ENCODE measurements around the gene WDR27.

Gene WDR27

DNA sequence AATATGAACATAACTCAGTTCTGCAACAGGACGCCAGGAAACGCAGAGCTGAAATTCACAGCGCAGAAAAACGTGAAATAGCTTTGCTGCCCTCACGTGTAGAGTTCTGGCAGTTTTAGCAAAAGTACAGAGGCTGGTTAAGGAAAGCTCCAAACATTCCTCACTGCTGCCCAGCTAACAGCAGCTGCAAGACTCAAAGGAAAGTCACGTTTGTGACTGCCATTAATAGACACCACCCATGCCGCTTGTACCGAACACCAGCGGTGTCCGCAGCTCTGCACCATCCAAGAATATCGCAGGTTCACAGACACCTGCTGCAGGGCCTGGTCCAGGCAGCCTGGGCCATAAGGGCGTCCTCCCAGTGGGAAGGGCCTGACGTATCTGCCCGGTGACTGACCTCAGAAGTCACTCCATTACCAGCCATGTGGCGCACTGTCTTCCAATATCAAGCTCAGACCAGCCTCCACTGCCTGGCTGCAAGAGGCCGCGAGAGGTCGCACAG lies 61.4 kb downstream of the WDR27 start:
- no peak overlapping the region for H3K4me3 ChIP-seq (ENCODE audit: extremely low read depth, insufficient read depth, low read length, poor library complexity, severe bottlenecking)
- no peak overlapping the region for H3K27ac ChIP-seq (ENCODE audit: low read depth, low read length, severe bottlenecking)
- H3K36me3 ChIP-seq (ENCODE audit: control insufficient read depth, insufficient read depth, low read length), result peaks cover 5% of the 10 kb centered on the region
- WGBS, 2 experiments (ENCODE audit: insufficient coverage in 2 of 2), result 92% methylated on average over 15 of the region's 18 CpGs
- H3K4me1 ChIP-seq (ENCODE audit: control insufficient read depth, insufficient read depth, low read length, poor library complexity, severe bottlenecking), result no peaks in the 10 kb centered on the region
- H3K9me3 ChIP-seq (ENCODE audit: control insufficient read depth, low read length), result peaks cover 5% of the 10 kb centered on the region

DNA sequence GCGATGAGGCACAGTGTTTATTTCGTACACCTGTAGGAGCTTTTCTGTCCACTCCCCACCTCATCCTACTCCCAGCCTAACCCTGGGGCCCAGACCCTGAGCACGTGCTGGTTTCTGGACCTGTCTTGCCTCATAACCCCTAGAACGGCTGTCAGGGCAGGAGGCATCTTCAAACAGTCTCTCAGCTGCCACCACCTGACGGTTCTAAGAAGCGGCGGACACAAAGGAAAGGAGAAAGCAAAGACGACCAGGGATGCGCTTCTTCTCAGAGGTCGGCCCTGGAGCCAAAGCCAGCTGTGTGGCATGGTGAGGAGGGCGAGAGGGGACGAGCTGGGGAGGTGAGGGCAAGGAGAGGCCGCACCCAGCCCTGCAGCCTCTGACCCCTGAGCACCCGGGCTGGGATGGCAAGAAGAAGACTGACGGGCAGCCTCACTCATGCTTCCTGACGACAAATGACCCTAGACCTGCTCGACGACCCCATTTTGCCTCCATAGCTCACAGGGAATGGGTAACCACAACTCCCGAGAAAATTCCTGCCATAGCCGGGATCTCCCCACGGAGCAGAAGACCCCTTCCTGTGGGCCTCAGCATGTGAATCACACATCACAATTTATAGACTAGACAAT lies 62.1 kb downstream of the WDR27 start:
- H3K36me3 ChIP-seq (ENCODE audit: control insufficient read depth, insufficient read depth, low read length), result peaks cover 5% of the 10 kb centered on the region
- no peak overlapping the region for H3K27ac ChIP-seq (ENCODE audit: low read depth, low read length, severe bottlenecking)
- H3K9me3 ChIP-seq (ENCODE audit: control insufficient read depth, low read length), result no peaks in the 10 kb centered on the region
- 88 to 91% methylated on average over 19 to 20 of the region's 21 CpGs for WGBS, 2 experiments (ENCODE audit: insufficient coverage in 2 of 2)
- H3K4me3 ChIP-seq (ENCODE audit: extremely low read depth, insufficient read depth, low read length, poor library complexity, severe bottlenecking), result no peak overlapping the region
- H3K4me1 ChIP-seq (ENCODE audit: control insufficient read depth, insufficient read depth, low read length, poor library complexity, severe bottlenecking), result no peaks in the 10 kb centered on the region

DNA sequence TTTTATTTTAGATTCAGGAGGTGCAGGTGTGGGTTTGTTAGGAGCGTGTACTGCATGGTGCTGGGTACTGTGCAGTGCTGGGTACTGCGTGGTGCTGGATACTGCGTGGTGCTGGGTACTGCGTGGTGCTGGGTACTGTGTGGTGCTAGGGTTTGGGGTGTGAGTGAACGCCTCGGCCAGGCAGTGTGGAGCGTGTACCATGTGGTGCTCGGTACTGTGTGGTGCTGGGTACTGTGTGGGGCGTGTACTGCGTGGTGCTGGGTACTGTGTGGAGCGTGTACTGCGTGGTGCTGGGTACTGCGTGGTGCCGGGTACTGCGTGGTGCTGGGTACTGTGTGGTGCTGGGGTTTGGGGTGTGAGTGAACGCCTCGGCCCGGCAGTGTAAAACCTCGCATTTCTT lies 62.9 kb downstream of the WDR27 start:
- 90% methylated on average over 6 to 8 of the region's 19 CpGs for WGBS, 2 experiments (ENCODE audit: insufficient coverage in 2 of 2)
- Histone ChIP-seq H3K4me3 (ENCODE audit: extremely low read depth, insufficient read depth, low read length, poor library complexity, severe bottlenecking) (no peak overlapping the region), H3K4me1 (ENCODE audit: control insufficient read depth, insufficient read depth, low read length, poor library complexity, severe bottlenecking) (no peaks in the 10 kb centered on the region), H3K9me3 (ENCODE audit: control insufficient read depth, low read length) (no peaks in the 10 kb centered on the region), H3K27ac (ENCODE audit: low read depth, low read length, severe bottlenecking) (no peak overlapping the region), H3K36me3 (ENCODE audit: control insufficient read depth, insufficient read depth, low read length) (peaks cover 5% of the 10 kb centered on the region)

DNA sequence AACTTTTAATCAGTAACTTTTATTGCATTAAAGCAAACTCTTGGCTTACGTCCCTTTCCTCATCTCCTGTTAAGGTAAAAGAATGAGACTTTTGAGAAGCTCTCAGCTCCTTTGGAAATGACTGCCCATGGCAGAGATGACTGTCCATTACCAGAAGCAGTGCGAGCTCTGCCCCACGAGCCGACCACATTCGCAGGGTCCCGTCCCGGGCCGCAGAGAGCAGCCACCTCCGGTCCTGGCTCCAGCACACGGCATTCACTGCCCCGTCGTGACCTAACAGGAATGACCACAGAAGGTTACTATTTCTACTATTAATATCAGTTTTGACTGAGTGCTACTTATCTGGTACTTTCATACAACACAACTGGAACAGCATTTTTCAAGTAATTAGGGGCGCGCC lies 63.4 kb downstream of the WDR27 start:
- H3K9me3 ChIP-seq (ENCODE audit: control insufficient read depth, low read length), result no peaks in the 10 kb centered on the region
- no peak overlapping the region for H3K27ac ChIP-seq (ENCODE audit: low read depth, low read length, severe bottlenecking)
- no peak overlapping the region for H3K4me3 ChIP-seq (ENCODE audit: extremely low read depth, insufficient read depth, low read length, poor library complexity, severe bottlenecking)
- H3K36me3 ChIP-seq (ENCODE audit: control insufficient read depth, insufficient read depth, low read length), result peaks cover 7% of the 10 kb centered on the region
- WGBS, 2 experiments (ENCODE audit: insufficient coverage in 2 of 2), result 94 to 97% methylated on average over 13 of the region's 14 CpGs
- no peaks in the 10 kb centered on the region for H3K4me1 ChIP-seq (ENCODE audit: control insufficient read depth, insufficient read depth, low read length, poor library complexity, severe bottlenecking)

DNA sequence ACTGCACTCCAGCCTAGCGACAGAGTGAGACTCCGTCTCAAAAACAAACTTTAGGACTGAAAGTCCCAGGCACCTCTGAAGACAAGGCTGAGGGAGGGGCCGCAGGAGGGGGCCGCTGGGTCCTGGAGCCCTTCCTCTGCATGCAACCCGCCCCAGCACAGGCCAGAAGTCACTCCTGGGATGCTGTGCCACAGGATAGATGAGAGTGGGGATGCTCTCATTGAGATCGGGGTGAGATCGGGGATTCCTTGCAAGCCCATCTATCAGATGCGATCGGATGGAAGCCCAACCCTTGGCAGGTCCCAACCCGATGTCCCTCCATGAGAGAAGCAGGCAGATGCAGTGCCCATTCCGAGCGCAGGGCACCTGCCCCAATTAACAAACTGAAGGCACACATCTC lies 66.5 kb downstream of the WDR27 start:
- H3K36me3 ChIP-seq (ENCODE audit: control insufficient read depth, insufficient read depth, low read length), result peaks cover 11% of the 10 kb centered on the region
- no peak overlapping the region for H3K27ac ChIP-seq (ENCODE audit: low read depth, low read length, severe bottlenecking)
- H3K4me3 ChIP-seq (ENCODE audit: extremely low read depth, insufficient read depth, low read length, poor library complexity, severe bottlenecking), result no peak overlapping the region
- WGBS, 2 experiments (ENCODE audit: insufficient coverage in 2 of 2), result 94 to 96% methylated on average over 5 to 12 of the region's 12 CpGs
- H3K4me1 ChIP-seq (ENCODE audit: control insufficient read depth, insufficient read depth, low read length, poor library complexity, severe bottlenecking), result no peaks in the 10 kb centered on the region
- no peaks in the 10 kb centered on the region for H3K9me3 ChIP-seq (ENCODE audit: control insufficient read depth, low read length)

- H3K36me3 ChIP-seq (ENCODE audit: control insufficient read depth, insufficient read depth, low read length), result peaks cover 11% of the 10 kb centered on the region
- 97 to 100% methylated on average over 7 to 9 of the region's 11 CpGs for WGBS, 2 experiments (ENCODE audit: insufficient coverage in 2 of 2)
These were observed 69.0 kb downstream of the WDR27 start for GRCh38 chr6:169632841-169633240.

DNA sequence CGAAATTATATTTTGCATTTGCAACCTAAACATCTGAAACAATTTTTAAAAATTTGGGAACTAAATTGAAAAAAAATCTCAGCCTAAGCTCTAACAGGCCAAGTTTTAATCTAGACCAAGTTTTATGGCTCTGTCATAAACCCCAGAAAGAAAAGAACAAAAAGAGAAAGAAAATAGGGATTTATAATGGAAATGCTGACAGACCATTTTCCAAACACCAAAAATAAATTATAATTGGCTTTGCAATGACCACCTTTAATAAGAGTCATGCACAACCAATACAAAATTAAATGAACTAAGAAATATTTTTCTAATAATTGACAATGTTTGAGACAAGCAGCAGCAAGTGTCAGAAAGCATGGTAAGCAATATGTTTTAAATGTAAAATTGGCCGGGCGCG lies 72.6 kb downstream of the WDR27 start:
- H3K4me3 ChIP-seq (ENCODE audit: extremely low read depth, insufficient read depth, low read length, poor library complexity, severe bottlenecking), result no peak overlapping the region
- H3K36me3 ChIP-seq (ENCODE audit: control insufficient read depth, insufficient read depth, low read length), result peaks cover 28% of the 10 kb centered on the region
- WGBS, 2 experiments (ENCODE audit: insufficient coverage in 2 of 2), result 67% methylated on average over 3 of the region's 4 CpGs; no CpG with 5 or more reads in 1 of the 2 experiments
- H3K27ac ChIP-seq (ENCODE audit: low read depth, low read length, severe bottlenecking), result no peak overlapping the region
- peaks cover 9% of the 10 kb centered on the region for H3K4me1 ChIP-seq (ENCODE audit: control insufficient read depth, insufficient read depth, low read length, poor library complexity, severe bottlenecking)
- no peaks in the 10 kb centered on the region for H3K9me3 ChIP-seq (ENCODE audit: control insufficient read depth, low read length)

More at GRCh38 chr6:169632841-169633240, 69.0 kb downstream of the WDR27 start:
- no peak overlapping the region for H3K27ac ChIP-seq (ENCODE audit: low read depth, low read length, severe bottlenecking)
- peaks cover 7% of the 10 kb centered on the region for H3K4me1 ChIP-seq (ENCODE audit: control insufficient read depth, insufficient read depth, low read length, poor library complexity, severe bottlenecking)
- H3K4me3 ChIP-seq (ENCODE audit: extremely low read depth, insufficient read depth, low read length, poor library complexity, severe bottlenecking), result no peak overlapping the region
- no peaks in the 10 kb centered on the region for H3K9me3 ChIP-seq (ENCODE audit: control insufficient read depth, low read length)

DNA sequence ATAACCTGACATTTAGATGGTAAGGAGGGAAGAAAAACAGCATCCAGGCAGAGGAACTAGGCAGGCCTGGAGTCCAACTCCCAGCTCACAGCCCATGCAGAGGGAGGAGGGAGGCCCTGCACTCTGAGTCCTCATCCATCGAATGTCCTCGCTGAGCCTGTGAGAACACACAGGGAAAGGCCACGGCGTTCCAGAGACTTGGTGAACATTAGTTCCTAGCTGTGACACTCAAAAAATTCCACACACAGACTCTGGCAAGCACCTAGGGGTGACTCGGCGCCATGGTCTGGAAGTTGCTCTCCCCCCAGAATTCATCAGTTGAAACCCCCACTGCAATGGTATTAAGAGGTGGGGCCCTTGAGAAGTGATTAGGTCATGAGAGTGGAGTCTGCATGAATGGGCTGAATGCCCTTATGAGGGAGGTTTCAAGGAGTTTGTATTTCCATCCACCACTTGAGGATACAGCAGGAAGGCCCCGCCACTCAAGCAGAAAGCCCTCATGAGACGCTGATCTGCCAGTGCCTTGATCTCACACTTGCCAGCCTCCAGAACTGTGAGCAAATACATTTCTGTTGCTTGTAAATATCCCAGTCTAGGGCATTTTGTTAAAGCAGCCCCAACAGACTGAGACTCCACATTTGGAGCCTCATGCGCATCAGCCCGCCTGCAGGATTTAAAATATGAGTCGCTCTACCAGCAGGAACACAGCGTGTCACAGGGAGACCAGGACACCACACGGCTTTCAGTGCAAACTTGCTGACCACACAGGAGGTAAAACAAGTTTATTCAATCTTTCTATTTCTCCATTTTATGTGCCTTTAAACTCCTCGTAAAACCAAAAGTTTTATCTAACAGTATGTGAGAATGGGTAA lies 73.9 kb downstream of the WDR27 start:
- no peak overlapping the region for H3K27ac ChIP-seq (ENCODE audit: low read depth, low read length, severe bottlenecking)
- 80 to 92% methylated on average over 10 to 11 of the region's 14 CpGs for WGBS, 2 experiments (ENCODE audit: insufficient coverage in 2 of 2)
- H3K4me1 ChIP-seq (ENCODE audit: control insufficient read depth, insufficient read depth, low read length, poor library complexity, severe bottlenecking), result peaks cover 9% of the 10 kb centered on the region
- H3K4me3 ChIP-seq (ENCODE audit: extremely low read depth, insufficient read depth, low read length, poor library complexity, severe bottlenecking), result no peak overlapping the region
- H3K36me3 ChIP-seq (ENCODE audit: control insufficient read depth, insufficient read depth, low read length), result peaks cover 33% of the 10 kb centered on the region
- H3K9me3 ChIP-seq (ENCODE audit: control insufficient read depth, low read length), result peaks cover 8% of the 10 kb centered on the region

GRCh38 chr6:169626649-169627048 lies 75.2 kb downstream of the WDR27 start:
- Histone ChIP-seq H3K4me1 (ENCODE audit: control insufficient read depth, insufficient read depth, low read length, poor library complexity, severe bottlenecking) (peaks cover 9% of the 10 kb centered on the region), H3K36me3 (ENCODE audit: control insufficient read depth, insufficient read depth, low read length) (peaks cover 33% of the 10 kb centered on the region), H3K27ac (ENCODE audit: low read depth, low read length, severe bottlenecking) (no peak overlapping the region), H3K4me3 (ENCODE audit: extremely low read depth, insufficient read depth, low read length, poor library complexity, severe bottlenecking) (no peak overlapping the region), H3K9me3 (ENCODE audit: control insufficient read depth, low read length) (peaks cover 8% of the 10 kb centered on the region)
- 87 to 94% methylated on average over 10 to 12 of the region's 13 CpGs for WGBS, 2 experiments (ENCODE audit: insufficient coverage in 2 of 2)

DNA sequence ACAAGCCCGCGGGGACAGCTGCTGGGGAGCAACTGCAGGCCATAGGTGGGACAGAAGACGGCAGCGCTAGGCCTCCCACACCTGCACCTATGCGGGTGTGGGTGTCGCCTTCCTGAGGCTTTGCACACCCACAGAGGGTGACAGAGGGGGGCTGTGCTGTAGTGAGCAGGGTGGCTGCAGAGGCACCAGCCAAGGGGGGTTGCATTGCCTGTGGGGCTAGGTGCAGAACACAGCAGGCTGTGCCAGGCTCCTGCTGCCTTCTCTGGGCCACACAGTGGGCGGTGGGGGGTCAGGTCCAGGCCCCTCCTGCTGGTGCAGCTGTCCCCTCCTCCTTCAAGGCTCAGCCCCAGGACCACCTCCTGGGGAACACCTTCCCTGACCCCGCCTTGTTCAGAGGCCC lies 75.7 kb downstream of the WDR27 start:
- WGBS, 2 experiments (ENCODE audit: insufficient coverage in 2 of 2), result 92 to 94% methylated on average over 6 to 8 of the region's 8 CpGs
- no peak overlapping the region for H3K27ac ChIP-seq (ENCODE audit: low read depth, low read length, severe bottlenecking)
- H3K4me1 ChIP-seq (ENCODE audit: control insufficient read depth, insufficient read depth, low read length, poor library complexity, severe bottlenecking), result peaks cover 9% of the 10 kb centered on the region
- H3K4me3 ChIP-seq (ENCODE audit: extremely low read depth, insufficient read depth, low read length, poor library complexity, severe bottlenecking), result no peak overlapping the region
- H3K36me3 ChIP-seq (ENCODE audit: control insufficient read depth, insufficient read depth, low read length), result peaks cover 33% of the 10 kb centered on the region
- H3K9me3 ChIP-seq (ENCODE audit: control insufficient read depth, low read length), result peaks cover 8% of the 10 kb centered on the region

GRCh38 chr6:169625376-169625775 lies 76.5 kb downstream of the WDR27 start:
- 91 to 94% methylated on average over 15 of the region's 15 CpGs for WGBS, 2 experiments (ENCODE audit: insufficient coverage in 2 of 2)
- H3K4me1 ChIP-seq (ENCODE audit: control insufficient read depth, insufficient read depth, low read length, poor library complexity, severe bottlenecking), result peaks cover 9% of the 10 kb centered on the region
- H3K9me3 ChIP-seq (ENCODE audit: control insufficient read depth, low read length), result peaks cover 8% of the 10 kb centered on the region
- peaks cover 33% of the 10 kb centered on the region for H3K36me3 ChIP-seq (ENCODE audit: control insufficient read depth, insufficient read depth, low read length)
- H3K4me3 ChIP-seq (ENCODE audit: extremely low read depth, insufficient read depth, low read length, poor library complexity, severe bottlenecking), result no peak overlapping the region
- H3K27ac ChIP-seq (ENCODE audit: low read depth, low read length, severe bottlenecking), result no peak overlapping the region
